ENCODE measurements around the gene SPINK1.

DNA sequence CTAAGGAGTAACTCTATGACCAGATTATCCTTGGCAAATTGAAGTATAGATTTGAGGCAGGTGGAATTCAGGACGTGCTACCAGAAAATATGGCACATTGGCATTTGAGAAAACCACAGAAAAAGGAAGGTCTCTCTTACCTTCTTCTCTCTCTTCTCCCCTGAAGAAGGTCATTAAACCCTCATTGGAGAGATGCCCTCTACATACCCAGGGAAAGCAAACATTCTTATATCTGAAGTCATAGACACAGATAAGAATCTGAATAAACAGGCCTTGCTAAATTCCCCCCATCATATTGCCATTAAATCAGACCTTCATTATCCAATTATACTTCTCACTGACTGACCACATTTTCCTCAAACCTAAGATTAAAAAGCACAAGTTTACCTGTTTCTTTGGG is 17.8 kb downstream of the SPINK1 start:
- TF ChIP-seq TAF1 (IDR thresholded peaks at IDR 0.05; ENCODE audit: control insufficient read depth, extremely low read depth, insufficient read depth, low read length, severe bottlenecking) (no peak), KLF10 (CRISPR knock-in tag; IDR thresholded peaks at IDR 0.05) (no peak), ARNT (IDR thresholded peaks at IDR 0.05) (no peak), ZNF232 (CRISPR knock-in tag; IDR thresholded peaks at IDR 0.05) (no peak), BDP1 (IDR thresholded peaks at IDR 0.05; ENCODE audit: insufficient read depth, insufficient read length) (no peak), SP2 (IDR thresholded peaks at IDR 0.05; ENCODE audit: extremely low read depth, low read depth, low read length, poor library complexity, severe bottlenecking) (no peak), POLR2AphosphoS2 (IDR thresholded peaks at IDR 0.05; ENCODE audit: low read length) (no peak), TGIF2 (CRISPR knock-in tag; IDR thresholded peaks at IDR 0.05) (no peak), RAD21 (CRISPR knock-in tag; conservative IDR thresholded peaks at IDR 0.05 in 1 of 2, IDR thresholded peaks at IDR 0.05 in 1 of 2) (no peak), TAF7 (tag; IDR thresholded peaks at IDR 0.05) (no peak), JUN (IDR thresholded peaks at IDR 0.05; ENCODE audit: borderline replicate concordance, low read depth, low read length) (no peak), JUN (CRISPR knock-in tag; IDR thresholded peaks at IDR 0.05; ENCODE audit: borderline replicate concordance) (no peak), POLR2A (conservative IDR thresholded peaks at IDR 0.05) (no peak)
- TF ChIP-seq, protein P1, sequence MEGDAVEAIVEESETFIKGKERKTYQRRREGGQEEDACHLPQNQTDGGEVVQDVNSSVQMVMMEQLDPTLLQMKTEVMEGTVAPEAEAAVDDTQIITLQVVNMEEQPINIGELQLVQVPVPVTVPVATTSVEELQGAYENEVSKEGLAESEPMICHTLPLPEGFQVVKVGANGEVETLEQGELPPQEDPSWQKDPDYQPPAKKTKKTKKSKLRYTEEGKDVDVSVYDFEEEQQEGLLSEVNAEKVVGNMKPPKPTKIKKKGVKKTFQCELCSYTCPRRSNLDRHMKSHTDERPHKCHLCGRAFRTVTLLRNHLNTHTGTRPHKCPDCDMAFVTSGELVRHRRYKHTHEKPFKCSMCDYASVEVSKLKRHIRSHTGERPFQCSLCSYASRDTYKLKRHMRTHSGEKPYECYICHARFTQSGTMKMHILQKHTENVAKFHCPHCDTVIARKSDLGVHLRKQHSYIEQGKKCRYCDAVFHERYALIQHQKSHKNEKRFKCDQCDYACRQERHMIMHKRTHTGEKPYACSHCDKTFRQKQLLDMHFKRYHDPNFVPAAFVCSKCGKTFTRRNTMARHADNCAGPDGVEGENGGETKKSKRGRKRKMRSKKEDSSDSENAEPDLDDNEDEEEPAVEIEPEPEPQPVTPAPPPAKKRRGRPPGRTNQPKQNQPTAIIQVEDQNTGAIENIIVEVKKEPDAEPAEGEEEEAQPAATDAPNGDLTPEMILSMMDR (IDR thresholded peaks at IDR 0.05 in 2 of 3, conservative IDR thresholded peaks at IDR 0.05 in 1 of 3; ENCODE audit: insufficient read depth in 2 of 3, low read depth in 1 of 3, low read length in 3 of 3): no peak
- TF ChIP-seq, protein P2, sequence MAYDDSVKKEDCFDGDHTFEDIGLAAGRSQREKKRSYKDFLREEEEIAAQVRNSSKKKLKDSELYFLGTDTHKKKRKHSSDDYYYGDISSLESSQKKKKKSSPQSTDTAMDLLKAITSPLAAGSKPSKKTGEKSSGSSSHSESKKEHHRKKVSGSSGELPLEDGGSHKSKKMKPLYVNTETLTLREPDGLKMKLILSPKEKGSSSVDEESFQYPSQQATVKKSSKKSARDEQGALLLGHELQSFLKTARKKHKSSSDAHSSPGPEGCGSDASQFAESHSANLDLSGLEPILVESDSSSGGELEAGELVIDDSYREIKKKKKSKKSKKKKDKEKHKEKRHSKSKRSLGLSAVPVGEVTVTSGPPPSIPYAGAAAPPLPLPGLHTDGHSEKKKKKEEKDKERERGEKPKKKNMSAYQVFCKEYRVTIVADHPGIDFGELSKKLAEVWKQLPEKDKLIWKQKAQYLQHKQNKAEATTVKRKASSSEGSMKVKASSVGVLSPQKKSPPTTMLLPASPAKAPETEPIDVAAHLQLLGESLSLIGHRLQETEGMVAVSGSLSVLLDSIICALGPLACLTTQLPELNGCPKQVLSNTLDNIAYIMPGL (CRISPR knock-in tag; IDR thresholded peaks at IDR 0.05): no peak

Data from K562 (cell line).